DMS53 (cell line): ENCODE data around the gene LIN7A.
A peak's percentile ranks its signal among the peaks of the same experiment; 100 is the strongest.
"Not testable (repeated sequence)": the region's sequence is repeated elsewhere in the genome, so short reads cannot be mapped to it uniquely, and the experiment has no call there.

Experiments used
- DNase-seq: peaks from one replicate; lab custom pipeline; 2025; lab: John Stamatoyannopoulos, UW

LIN7A gene

GRCh38 chr12:80920006-80920405 is 17.7 kb downstream of the LIN7A start:
- DNase-seq: no peak

GRCh38 chr12:80917651-80918050 is 20.1 kb downstream of the LIN7A start:
- no peak for DNase-seq

GRCh38 chr12:80912901-80913770 is 24.6 kb downstream of the LIN7A start:
- no peak for DNase-seq

- DNase-seq: no peak
Observed at GRCh38 chr12:80909370-80909769, 28.4 kb downstream of the LIN7A start.

- DNase-seq: no peak
Observed at GRCh38 chr12:80902711-80903110, 35.0 kb downstream of the LIN7A start.

GRCh38 chr12:80901661-80902060 is 36.1 kb downstream of the LIN7A start:
- DNase-seq: no peak

GRCh38 chr12:80895240-80895639 is 42.5 kb downstream of the LIN7A start:
- no peak for DNase-seq

GRCh38 chr12:80894179-80894578 is 43.6 kb downstream of the LIN7A start:
- no peak for DNase-seq

GRCh38 chr12:80892597-80893445 is 44.9 kb downstream of the LIN7A start:
- no peak for DNase-seq

- no peak for DNase-seq
Observed at GRCh38 chr12:80884651-80885050, 53.1 kb downstream of the LIN7A start.

GRCh38 chr12:80881106-80881505 is 56.6 kb downstream of the LIN7A start:
- DNase-seq: no peak

GRCh38 chr12:80878452-80878851 is 59.3 kb downstream of the LIN7A start:
- DNase-seq: not testable (repeated sequence)

- DNase-seq: no peak
Observed at GRCh38 chr12:80877721-80878265, 59.9 kb downstream of the LIN7A start.

- no peak for DNase-seq
Observed at GRCh38 chr12:80872053-80872452, 65.7 kb downstream of the LIN7A start.

- no peak for DNase-seq
Observed at GRCh38 chr12:80869264-80869663, 68.5 kb downstream of the LIN7A start.

GRCh38 chr12:80868576-80868975 is 69.2 kb downstream of the LIN7A start:
- DNase-seq: no peak

- peak; percentile 49 for DNase-seq
Observed at GRCh38 chr12:80867941-80868340, 69.8 kb downstream of the LIN7A start.

GRCh38 chr12:80864046-80864735 is 73.5 kb downstream of the LIN7A start:
- DNase-seq: no peak

GRCh38 chr12:80862531-80862930 is 75.2 kb downstream of the LIN7A start:
- no peak for DNase-seq

GRCh38 chr12:80861641-80862378 is 75.9 kb downstream of the LIN7A start:
- DNase-seq: no peak

GRCh38 chr12:80860928-80861327 is 76.8 kb downstream of the LIN7A start:
- DNase-seq: no peak
